Tibial nerve (tissue), 4 donors: ENCODE measurements around the gene CRNKL1.

ENCODE experiments used
- CTCF ChIP-seq, 5 experiments: fragments of 200-600 bp in 3 of 5; fragments of 450-650 bp in 2 of 5; sonication (generic) in 3 of 5; IDR thresholded peaks; one replicate each; pipeline ENCODE4 v1.5.1; 2016 to 2019; ENCODE audit warnings: antibody characterized with exemption in 5 of 5, mild to moderate bottlenecking in 3 of 5, moderate library complexity in 2 of 5
- EP300 ChIP-seq, 2 donors: sonication (generic); formaldehyde crosslinking; IDR thresholded peaks; one replicate each; pipeline ENCODE4 v1.6.1; 2017; ENCODE audit warnings: antibody characterized with exemption in 2 of 2, mild to moderate bottlenecking in 1 of 2

GRCh38 chr20:20076297-20077065 lies 24.2 kb upstream of the CRNKL1 start:
- TF ChIP-seq CTCF (IDR thresholded peaks at IDR 0.05) (no peak), EP300 (IDR thresholded peaks at IDR 0.05) (no peak)
